ENCODE data around the gene DENND1A.
A peak's percentile ranks its signal among the peaks of the same experiment; 100 is the strongest.
"Not testable (repeated sequence)": the region's sequence is repeated elsewhere in the genome, so short reads cannot be mapped to it uniquely, and the experiment has no call there.

Gene DENND1A

GRCh38 chr9:123825342-123826060, 104.4 kb downstream of the DENND1A start:
- H3K4me3 ChIP-seq (ENCODE audit: low read depth, low read length) = no peak overlapping the region
- TF ChIP-seq CTCF (IDR thresholded peaks at IDR 0.05; ENCODE audit: low read depth, low read length) = 0 out of 2 replicates have a peak, but pooled peaks have one; percentile 7

GRCh38 chr9:123823194-123823947, 106.6 kb downstream of the DENND1A start:
- TF ChIP-seq CTCF (IDR thresholded peaks at IDR 0.05; ENCODE audit: low read depth, low read length) = no peak
- no peak overlapping the region for H3K4me3 ChIP-seq (ENCODE audit: low read depth, low read length)

GRCh38 chr9:123821619-123822018, 108.3 kb downstream of the DENND1A start:
- no peak overlapping the region for H3K4me3 ChIP-seq (ENCODE audit: low read depth, low read length)
- TF ChIP-seq CTCF (IDR thresholded peaks at IDR 0.05; ENCODE audit: low read depth, low read length) = no peak

- TF ChIP-seq CTCF (IDR thresholded peaks at IDR 0.05; ENCODE audit: low read depth, low read length) = no peak
- no peak overlapping the region for H3K4me3 ChIP-seq (ENCODE audit: low read depth, low read length)
These were observed 109.8 kb downstream of the DENND1A start for GRCh38 chr9:123820139-123820538.

GRCh38 chr9:123816817-123817472, 113.0 kb downstream of the DENND1A start:
- H3K4me3 ChIP-seq (ENCODE audit: low read depth, low read length) = no peak overlapping the region
- TF ChIP-seq CTCF (IDR thresholded peaks at IDR 0.05; ENCODE audit: low read depth, low read length) = no peak

GRCh38 chr9:123815856-123816255, 114.1 kb downstream of the DENND1A start:
- not testable (repeated sequence) for H3K4me3 ChIP-seq (ENCODE audit: low read depth, low read length)

GRCh38 chr9:123814496-123814895, 115.4 kb downstream of the DENND1A start:
- H3K4me3 ChIP-seq (ENCODE audit: low read depth, low read length) = no peak overlapping the region
- TF ChIP-seq CTCF (IDR thresholded peaks at IDR 0.05; ENCODE audit: low read depth, low read length) = no peak
